DOHH2 (cell line): ENCODE results near the gene EPN3.

Source experiments
- H3F3A ChIP-seq: fragments of 200-600 bp; sonication (generic), shearing (Covaris generic); 2 replicates; pipeline ENCODE4 v1.6.0; 2016; ENCODE audit warnings: antibody characterized with exemption, mild to moderate bottlenecking; ENCODE audit not compliant: control insufficient read depth, insufficient read depth
- H3K27ac ChIP-seq: fragments of 200-600 bp; sonication (generic); 2 replicates; pipeline ENCODE4 v1.5.1; 2014; ENCODE audit warnings: low read depth, mild to moderate bottlenecking, low read length, moderate library complexity
- H3K27me3 ChIP-seq: fragments of 200-600 bp; sonication (generic); 2 replicates; pipeline ENCODE4 v1.6.1; 2014; ENCODE audit warnings: mild to moderate bottlenecking, low read length, mixed read lengths; ENCODE audit not compliant: control insufficient read depth
- H3K36me3 ChIP-seq: fragments of 200-600 bp; sonication (generic); 2 replicates; pipeline ENCODE4 v1.6.1; 2014; ENCODE audit warnings: mild to moderate bottlenecking, low read length, moderate library complexity, mixed read lengths; ENCODE audit not compliant: control insufficient read depth
- H3K4me1 ChIP-seq: fragments of 200-600 bp; sonication (generic); 2 replicates; pipeline ENCODE4 v1.6.1; 2014; ENCODE audit warnings: mild to moderate bottlenecking, low read length, mixed read lengths; ENCODE audit not compliant: control insufficient read depth
- H3K4me2 ChIP-seq: fragments of 200-600 bp; sonication (generic); 2 replicates; pipeline ENCODE4 v1.6.0; 2014; ENCODE audit warnings: mild to moderate bottlenecking, low read length, moderate library complexity
- H3K4me3 ChIP-seq: fragments of 200-600 bp; sonication (generic); 2 replicates; pipeline ENCODE4 v1.5.1; 2014; ENCODE audit warnings: mild to moderate bottlenecking, low read length, mixed read lengths
- H3K79me2 ChIP-seq: fragments of 200-600 bp; sonication (generic); 2 replicates; pipeline ENCODE4 v1.6.1; 2014; ENCODE audit warnings: mild to moderate bottlenecking, low read length, mixed read lengths; ENCODE audit not compliant: control insufficient read depth
- H3K9me2 ChIP-seq: fragments of 200-600 bp; sonication (generic); replicated peaks from 2 replicates; pipeline ENCODE4 v1.6.1; 2014; ENCODE audit warnings: mild to moderate bottlenecking, low read length, mixed read lengths; ENCODE audit not compliant: control insufficient read depth
- H3K9me3 ChIP-seq: fragments of 200-600 bp; sonication (generic); 2 replicates; pipeline ENCODE4 v1.6.1; 2014; ENCODE audit warnings: antibody characterized with exemption, low read length, mixed read lengths; ENCODE audit not compliant: control insufficient read depth, insufficient read depth
- H4K20me1 ChIP-seq: fragments of 200-600 bp; sonication (generic); 2 replicates; pipeline ENCODE4 v1.6.0; 2014; ENCODE audit warnings: low read depth, mild to moderate bottlenecking, antibody characterized with exemption, low read length, moderate library complexity; ENCODE audit not compliant: control insufficient read depth, insufficient read depth
- CTCF ChIP-seq: fragments of 200-600 bp; sonication (generic); IDR thresholded peaks from one replicate; pipeline ENCODE4 v1.5.1; 2014; ENCODE audit warnings: antibody characterized with exemption, mild to moderate bottlenecking, low read depth, low read length; ENCODE audit not compliant: poor library complexity, severe bottlenecking
- EZH2phosphoT487 ChIP-seq: fragments of 200-600 bp; sonication (generic); IDR thresholded peaks from 2 replicates; pipeline ENCODE4 v1.6.1; 2017; ENCODE audit warnings: borderline replicate concordance, mild to moderate bottlenecking, antibody characterized with exemption, low read length, moderate library complexity, mixed read lengths

The EPN3 gene

DNA sequence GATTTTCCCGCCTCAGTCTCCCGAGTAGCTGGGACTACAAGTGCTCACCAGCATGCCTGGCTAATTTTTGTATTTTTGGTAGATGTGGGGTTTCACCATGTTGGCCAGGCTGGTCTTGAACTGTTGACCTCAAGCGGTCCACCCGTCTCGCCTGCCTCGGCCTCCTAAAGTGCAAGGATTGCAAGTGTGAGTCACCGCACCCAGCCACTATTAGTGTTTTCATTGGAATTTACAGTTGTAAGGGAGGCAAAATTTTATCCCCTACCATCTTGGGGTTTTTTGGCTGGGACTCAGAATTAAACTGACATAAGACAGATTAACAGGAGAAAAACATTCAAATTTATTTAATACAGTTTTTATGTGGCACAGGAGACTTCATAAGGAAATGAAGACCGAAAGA lies 36.6 kb upstream of the EPN3 start:
- Histone ChIP-seq H3K79me2 (no peaks in the 10 kb centered on the region), H3K27ac (no peak overlapping the region), H4K20me1 (no peaks in the 10 kb centered on the region), H3K9me3 (no peaks in the 10 kb centered on the region), H3K4me2 (no peak overlapping the region), H3F3A (peaks cover 4% of the 10 kb centered on the region; the same call in 1 of the 2 replicates), H3K4me3 (no peak overlapping the region), H3K9me2 (no peaks in the 10 kb centered on the region), H3K27me3 (peaks cover 5% of the 10 kb centered on the region; the same call in 1 of the 2 replicates), H3K36me3 (no peaks in the 10 kb centered on the region), H3K4me1 (no peaks in the 10 kb centered on the region)
- TF ChIP-seq CTCF = no peak
- TF ChIP-seq EZH2phosphoT487 = no peak

- Histone ChIP-seq H3K4me3 (no peak overlapping the region), H3K27ac (no peak overlapping the region), H3K27me3 (peaks cover 5% of the 10 kb centered on the region; the same call in 1 of the 2 replicates), H4K20me1 (no peaks in the 10 kb centered on the region), H3K36me3 (no peaks in the 10 kb centered on the region), H3K9me2 (no peaks in the 10 kb centered on the region), H3K9me3 (no peaks in the 10 kb centered on the region), H3K4me2 (no peak overlapping the region), H3F3A (peaks cover 6% of the 10 kb centered on the region; the same call in 1 of the 2 replicates), H3K79me2 (no peaks in the 10 kb centered on the region), H3K4me1 (peaks cover 12% of the 10 kb centered on the region)
- TF ChIP-seq EZH2phosphoT487 (no peak), CTCF (no peak)
These were observed 34.3 kb upstream of the EPN3 start for GRCh38 chr17:50498021-50498874.

- peaks cover 22% of the 10 kb centered on the region for H3K4me1 ChIP-seq
- H3K9me3 ChIP-seq = no peaks in the 10 kb centered on the region
- H3K4me3 ChIP-seq = no peak overlapping the region
- no peaks in the 10 kb centered on the region for H3K79me2 ChIP-seq
- H3K27me3 ChIP-seq = peaks cover 5% of the 10 kb centered on the region; the same call in 1 of the 2 replicates
- no peaks in the 10 kb centered on the region for H4K20me1 ChIP-seq
- H3K9me2 ChIP-seq = no peaks in the 10 kb centered on the region
- H3K36me3 ChIP-seq = no peaks in the 10 kb centered on the region
- no peak overlapping the region for H3K4me2 ChIP-seq
- H3K27ac ChIP-seq = no peak overlapping the region
- TF ChIP-seq CTCF = no peak
- TF ChIP-seq EZH2phosphoT487 = no peak
- H3F3A ChIP-seq = peaks cover 12% of the 10 kb centered on the region; the same call in 1 of the 2 replicates
These were observed 33.3 kb upstream of the EPN3 start for GRCh38 chr17:50499270-50499669.
